Sigmoid colon (tissue), 7 donors: ENCODE data around the gene NT5DC3. TPM values are rescaled to one million over a fixed set of nuclear protein-coding genes. Genes with fewer than 3 reads are reported as not detected.
A peak's percentile ranks its signal among the peaks of the same experiment; 100 is the strongest.

Experiments used
- DNase-seq: peaks from one replicate; pipeline ENCODE4 v3.0.0-alpha.2; 2019
- H3K27ac ChIP-seq, 4 donors: fragments of 200-600 bp; sonication (generic); one replicate each; pipeline ENCODE4 v1.5.1; 2016 to 2019; ENCODE audit warnings: mild to moderate bottlenecking in 1 of 4
- H3K27me3 ChIP-seq, 3 donors: fragments of 200-600 bp; sonication (generic); one replicate each; pipeline ENCODE4 v1.5.1; 2019; ENCODE audit warnings: mild to moderate bottlenecking in 1 of 3
- H3K36me3 ChIP-seq, 4 donors: fragments of 200-600 bp; sonication (generic); one replicate each; pipeline ENCODE4 v1.5.1; 2016 to 2019
- H3K4me1 ChIP-seq, 4 donors: fragments of 200-600 bp; sonication (generic); one replicate each; pipeline ENCODE4 v1.5.1; 2017 to 2019
- H3K4me3 ChIP-seq, 4 donors: fragments of 200-600 bp; sonication (generic); one replicate each; pipeline ENCODE4 v1.5.1; 2017 to 2019; ENCODE audit warnings: mild to moderate bottlenecking in 2 of 4, moderate library complexity in 1 of 4
- H3K9me3 ChIP-seq, 4 donors: fragments of 200-600 bp in 3 of 4; sonication (generic) in 3 of 4; one replicate each; pipeline versions ENCODE4 v1.5.1 to v1.6.1; 2013 to 2019
- EP300 ChIP-seq, 4 donors: sonication (generic); formaldehyde crosslinking; IDR thresholded peaks; one replicate each; pipeline ENCODE4 v1.6.1; 2017; ENCODE audit warnings: antibody characterized with exemption in 4 of 4
- POLR2A ChIP-seq, 2 donors: fragments of 450-650 bp; IDR thresholded peaks; one replicate each; pipeline ENCODE4 v1.6.1; 2016; ENCODE audit warnings: antibody characterized with exemption in 2 of 2, mild to moderate bottlenecking in 2 of 2, moderate library complexity in 2 of 2
- POLR2AphosphoS5 ChIP-seq, 4 donors: sonication (generic); formaldehyde crosslinking; IDR thresholded peaks; one replicate each; pipeline ENCODE4 v1.6.1; 2017; ENCODE audit warnings: antibody characterized with exemption in 4 of 4
- WGBS, 2 donors: extraction: QIAGEN DNeasy Blood & Tissue Kit; methylation state at CpG; one replicate each; pipeline ENCODE4 v1.1.7; 2013; 5-methylcytosine and 5-hydroxymethylcytosine counted together
- intact Hi-C: fragments of 100-400 bp; cut with DNase I; formaldehyde crosslinking; loops from one replicate; pipeline ENCODE4 v1.15.1; 2023
- polyA plus RNA-seq, 3 donors: library from polyadenylated mRNA; stranded (reverse); fragments of 200-250 nt; gene quantifications; one replicate each; pipeline ENCODE4 v1.2.3, GENCODE V29; 2013
- total RNA-seq, 4 donors: library from RNA; depleted of rRNA; stranded (reverse); fragments of >200 nt; gene quantifications; one replicate each; pipeline ENCODE4 v1.1.0, GENCODE V29; 2016
- TF ChIP-seq, protein P1 (sequence below), 4 experiments: fragments of 450-650 bp in 3 of 4; fragments of 200-600 bp in 1 of 4; IDR thresholded peaks; one replicate each; pipeline ENCODE4 v1.5.1; 2016 to 2019; ENCODE audit warnings: antibody characterized with exemption in 4 of 4, mild to moderate bottlenecking in 3 of 4, moderate library complexity in 2 of 4
- donor health status: healthy with polysubstance abuse.
- donor health status: Bipolar disorder and iron deficiency.
- donor health status: healthy.

NT5DC3 gene
- total and polyA plus RNA-seq, 7 donors = 0.23 to 346 (median 179) TPM

GRCh38 chr12:103782399-103782798, 58.6 kb downstream of the NT5DC3 start:
- peak overlapping the region in 3 of 4 donors; percentile 28 to 49 (median 43) for H3K27ac ChIP-seq
- H3K9me3 ChIP-seq = no peaks in the 10 kb centered on the region
- 97 to 98% methylated on average over 3 of the region's 3 CpGs for WGBS, 2 donors
- no peaks in the 10 kb centered on the region for H3K27me3 ChIP-seq
- DNase-seq = peak; percentile 25
- H3K4me1 ChIP-seq = peaks cover 0 to 54% (median 45%) of the 10 kb centered on the region in 4 donors
- TF ChIP-seq POLR2A (IDR thresholded peaks at IDR 0.05) = no peak
- peaks cover 68 to 100% (median 85%) of the 10 kb centered on the region in 4 donors for H3K36me3 ChIP-seq
- H3K4me3 ChIP-seq = no peak overlapping the region
- intact Hi-C loops = no loop called here

GRCh38 chr12:103780992-103781391, 60.0 kb downstream of the NT5DC3 start:
- whole genome bisulfite sequencing, 2 donors = 97 to 99% methylated on average over 3 of the region's 3 CpGs
- Histone ChIP-seq H3K36me3 (peaks cover 76 to 100% (median 91%) of the 10 kb centered on the region in 4 donors), H3K4me1 (peaks cover 0 to 67% (median 49%) of the 10 kb centered on the region in 4 donors), H3K9me3 (no peaks in the 10 kb centered on the region), H3K4me3 (no peak overlapping the region), H3K27me3 (no peaks in the 10 kb centered on the region), H3K27ac (peak overlapping the region in 3 of 4 donors; percentile 28 to 49 (median 43))
- peak in 2 of 4 donors; percentile 14 to 30 for TF ChIP-seq POLR2AphosphoS5 (IDR thresholded peaks at IDR 0.05)
- TF ChIP-seq, protein P1, sequence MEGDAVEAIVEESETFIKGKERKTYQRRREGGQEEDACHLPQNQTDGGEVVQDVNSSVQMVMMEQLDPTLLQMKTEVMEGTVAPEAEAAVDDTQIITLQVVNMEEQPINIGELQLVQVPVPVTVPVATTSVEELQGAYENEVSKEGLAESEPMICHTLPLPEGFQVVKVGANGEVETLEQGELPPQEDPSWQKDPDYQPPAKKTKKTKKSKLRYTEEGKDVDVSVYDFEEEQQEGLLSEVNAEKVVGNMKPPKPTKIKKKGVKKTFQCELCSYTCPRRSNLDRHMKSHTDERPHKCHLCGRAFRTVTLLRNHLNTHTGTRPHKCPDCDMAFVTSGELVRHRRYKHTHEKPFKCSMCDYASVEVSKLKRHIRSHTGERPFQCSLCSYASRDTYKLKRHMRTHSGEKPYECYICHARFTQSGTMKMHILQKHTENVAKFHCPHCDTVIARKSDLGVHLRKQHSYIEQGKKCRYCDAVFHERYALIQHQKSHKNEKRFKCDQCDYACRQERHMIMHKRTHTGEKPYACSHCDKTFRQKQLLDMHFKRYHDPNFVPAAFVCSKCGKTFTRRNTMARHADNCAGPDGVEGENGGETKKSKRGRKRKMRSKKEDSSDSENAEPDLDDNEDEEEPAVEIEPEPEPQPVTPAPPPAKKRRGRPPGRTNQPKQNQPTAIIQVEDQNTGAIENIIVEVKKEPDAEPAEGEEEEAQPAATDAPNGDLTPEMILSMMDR (IDR thresholded peaks at IDR 0.05) = no peak
- intact Hi-C loops = no loop called here
- no peak for DNase-seq

DNA sequence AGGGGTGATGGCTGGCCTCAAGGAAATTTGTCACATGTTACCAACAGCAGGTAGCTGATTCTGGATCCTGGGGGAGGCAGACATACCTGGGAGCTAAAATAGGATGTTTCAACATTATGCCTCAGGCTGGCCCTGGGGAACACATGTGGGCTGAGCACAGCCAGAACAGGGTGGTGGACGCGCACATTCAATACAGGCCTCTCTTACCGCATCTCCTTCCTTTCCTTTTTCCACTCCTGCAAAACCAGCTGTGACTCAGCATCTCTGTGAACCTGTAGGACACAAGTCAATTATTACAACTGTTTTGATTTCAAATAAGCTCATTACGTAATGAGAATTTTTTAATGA, 61.0 kb downstream of the NT5DC3 start:
- WGBS, 2 donors = 93 to 97% methylated on average over 4 of the region's 4 CpGs

GRCh38 chr12:103779410-103780092, 61.5 kb downstream of the NT5DC3 start:
- 86 to 88% methylated on average over 7 of the region's 7 CpGs for WGBS, 2 donors
- intact Hi-C loops = loop anchor here (10.0 kb wide), 1 partner anchor 335 kb away; no protein-coding TSS in a partner anchor
- peaks cover 77 to 100% (median 87%) of the 10 kb centered on the region in 4 donors for H3K36me3 ChIP-seq

More for the DNA sequence above, 61.0 kb downstream of the NT5DC3 start:
- TF ChIP-seq POLR2A (IDR thresholded peaks at IDR 0.05) (no peak), EP300 (IDR thresholded peaks at IDR 0.05) (no peak), POLR2AphosphoS5 (IDR thresholded peaks at IDR 0.05) (no peak)
- TF ChIP-seq, protein P1 (IDR thresholded peaks at IDR 0.05) = no peak
- H3K27ac ChIP-seq = peak overlapping the region in 3 of 4 donors; percentile 2 to 56 (median 43)
- no peaks in the 10 kb centered on the region for H3K9me3 ChIP-seq
- DNase-seq = no peak
- H3K36me3 ChIP-seq = peaks cover 82 to 100% (median 89%) of the 10 kb centered on the region in 4 donors
- H3K27me3 ChIP-seq = no peaks in the 10 kb centered on the region
- H3K4me1 ChIP-seq = peaks cover 0 to 67% (median 49%) of the 10 kb centered on the region in 4 donors
- intact Hi-C loops = no loop called here
- no peak overlapping the region for H3K4me3 ChIP-seq

DNA sequence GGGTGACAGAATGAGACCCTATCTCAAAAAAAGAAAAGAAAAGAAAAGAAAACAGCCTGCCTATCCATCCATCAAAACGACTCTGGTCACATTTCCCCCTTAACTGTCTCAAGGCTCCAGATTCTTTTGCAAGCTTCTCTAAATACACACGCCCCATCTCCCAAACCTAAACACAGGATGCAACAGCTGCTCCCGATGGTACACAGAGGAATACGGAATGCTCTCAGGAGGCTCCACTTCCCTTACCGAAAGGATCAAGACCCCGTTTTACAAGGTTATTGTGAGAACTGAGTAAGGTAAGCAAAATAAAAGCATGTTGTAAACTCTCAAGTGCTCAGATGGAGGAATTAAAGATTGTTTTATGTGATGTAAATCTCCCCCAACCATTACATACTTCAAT, 62.3 kb downstream of the NT5DC3 start:
- H3K27ac ChIP-seq = peak overlapping the region in 3 of 4 donors; percentile 2 to 56 (median 20)
- peaks cover 70 to 100% (median 81%) of the 10 kb centered on the region in 4 donors for H3K36me3 ChIP-seq
- intact Hi-C loops = loop anchor here (10.0 kb wide), 1 partner anchor 336 kb away; no protein-coding TSS in a partner anchor
- no peaks in the 10 kb centered on the region for H3K27me3 ChIP-seq
- H3K9me3 ChIP-seq = no peaks in the 10 kb centered on the region
- H3K4me1 ChIP-seq = peaks cover 0 to 70% (median 51%) of the 10 kb centered on the region in 4 donors
- TF ChIP-seq POLR2A (IDR thresholded peaks at IDR 0.05) (no peak), EP300 (IDR thresholded peaks at IDR 0.05) (no peak), POLR2AphosphoS5 (IDR thresholded peaks at IDR 0.05) (peak in 2 of 4 donors; percentile 9 to 10)
- TF ChIP-seq, protein P1 (IDR thresholded peaks at IDR 0.05) = no peak
- no peak overlapping the region for H3K4me3 ChIP-seq
- no peak for DNase-seq
- WGBS, 2 donors = 74% methylated on average over 6 of the region's 6 CpGs

More at GRCh38 chr12:103779410-103780092, 61.5 kb downstream of the NT5DC3 start:
- TF ChIP-seq POLR2A (IDR thresholded peaks at IDR 0.05) (no peak), POLR2AphosphoS5 (IDR thresholded peaks at IDR 0.05) (peak in 2 of 4 donors; percentile 46 to 47), EP300 (IDR thresholded peaks at IDR 0.05) (no peak)
- TF ChIP-seq, protein P1 (IDR thresholded peaks at IDR 0.05) = no peak
- Histone ChIP-seq H3K4me3 (no peak overlapping the region), H3K27ac (peak overlapping the region in 3 of 4 donors; percentile 2 to 56 (median 43)), H3K9me3 (no peaks in the 10 kb centered on the region), H3K4me1 (peaks cover 0 to 68% (median 48%) of the 10 kb centered on the region in 4 donors), H3K27me3 (no peaks in the 10 kb centered on the region)
- peak; percentile 58 for DNase-seq
